Renal cortex interstitium (tissue), 11 donors: ENCODE data around the gene RFTN1. TPM values are rescaled to one million over a fixed set of nuclear protein-coding genes. Genes with fewer than 3 reads are reported as not detected.
A peak's percentile ranks its signal among the peaks of the same experiment; 100 is the strongest.

Experiments
- DNase-seq, 11 donors: peaks; one replicate each; pipeline ENCODE4 v3.0.0-alpha.2; 2013; ENCODE audit warnings: low read depth in 9 of 11, low spot score in 4 of 11; ENCODE audit errors: extremely low read depth in 1 of 11
- polyA plus RNA-seq, 3 donors: library from polyadenylated mRNA; unstranded; fragments of 120-200 nt; gene quantifications; one replicate each; pipeline ENCODE4 v1.2.1, GENCODE V29; 2013; ENCODE audit not compliant: insufficient read length in 3 of 3

The RFTN1 gene
- polyA plus RNA-seq, 3 donors: 26.4 to 35.6 (median 35.4) TPM

GRCh38 chr3:16512435-16513140 is 911 bp downstream of the RFTN1 start:
- DNase-seq: peak in 1 of 11 donors; percentile 13

- peak in 1 of 11 donors; percentile 15 for DNase-seq
Measured at GRCh38 chr3:16511681-16512434, 1.6 kb downstream of the RFTN1 start.

DNA sequence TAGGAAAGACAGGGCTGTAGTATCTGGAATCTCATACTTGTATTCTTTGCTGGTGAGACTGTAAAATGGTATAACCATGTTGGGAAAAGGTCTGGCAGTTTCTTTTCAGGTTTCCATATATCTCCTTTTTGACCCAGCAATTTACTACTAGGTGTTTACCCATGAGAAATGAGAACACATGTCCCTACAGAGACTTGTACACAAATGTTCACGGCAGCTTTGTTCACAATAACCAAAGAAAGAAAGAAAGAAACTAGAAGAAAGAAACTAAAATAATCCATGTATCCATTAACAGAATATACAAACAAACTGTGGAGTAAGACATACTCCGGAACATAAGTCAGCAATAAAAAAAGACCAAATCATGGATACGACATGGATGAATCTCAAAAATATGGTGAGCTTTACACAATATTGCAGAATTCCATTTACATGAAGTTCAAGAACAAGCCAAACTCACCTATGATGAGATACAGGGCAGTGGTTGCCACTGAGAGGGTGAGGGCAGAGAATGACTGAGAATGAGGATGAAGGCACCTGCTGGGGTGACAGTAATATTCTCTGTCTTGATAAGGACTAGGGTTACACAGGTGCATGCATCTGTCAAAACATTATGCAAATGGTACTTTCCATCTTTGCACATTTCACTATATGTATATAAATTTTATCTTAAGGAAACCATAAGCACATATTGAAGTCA is 2.7 kb downstream of the RFTN1 start:
- no peak for DNase-seq

DNA sequence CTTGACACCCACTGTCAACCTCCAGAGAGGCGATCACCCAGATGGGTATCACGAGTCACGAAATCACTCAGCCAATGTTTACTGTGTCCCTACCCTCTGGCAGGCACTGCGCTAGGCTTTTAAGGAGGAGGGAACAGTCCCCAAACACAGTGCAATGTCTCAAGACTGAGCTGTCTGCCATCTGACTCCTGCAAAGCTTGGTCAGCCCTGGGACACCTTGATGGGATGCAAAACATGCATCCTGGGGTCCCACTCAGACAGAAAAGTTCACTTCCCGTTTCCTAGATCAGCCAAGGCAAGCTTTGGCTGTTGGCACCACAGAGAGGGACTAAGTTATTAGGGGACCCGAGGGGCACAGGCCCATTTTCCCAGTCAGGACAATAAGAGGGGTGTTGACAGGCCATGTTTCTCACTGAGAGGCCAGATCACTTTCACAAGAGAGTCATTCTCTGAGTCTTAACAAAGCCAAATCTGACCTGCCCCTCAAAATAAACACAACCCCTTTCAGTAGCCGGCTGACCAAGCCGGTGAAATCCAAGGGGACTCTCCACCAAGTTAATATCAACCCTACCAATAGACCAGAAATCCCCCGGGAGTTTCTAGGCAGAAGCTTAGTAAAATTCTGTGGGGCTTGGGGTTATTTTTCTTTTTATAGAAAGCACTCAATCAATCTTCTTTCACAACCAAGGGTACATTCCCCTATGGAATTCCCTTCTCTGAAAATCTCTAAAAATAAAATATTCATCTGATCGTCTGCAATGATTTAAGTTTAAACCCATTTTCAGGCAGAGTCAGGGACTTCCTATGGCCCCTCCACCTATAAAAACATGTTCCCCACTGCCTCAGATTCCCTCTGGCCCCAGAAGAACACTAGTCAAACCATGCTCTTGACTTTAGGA is 3.5 kb downstream of the RFTN1 start:
- no peak for DNase-seq

DNA sequence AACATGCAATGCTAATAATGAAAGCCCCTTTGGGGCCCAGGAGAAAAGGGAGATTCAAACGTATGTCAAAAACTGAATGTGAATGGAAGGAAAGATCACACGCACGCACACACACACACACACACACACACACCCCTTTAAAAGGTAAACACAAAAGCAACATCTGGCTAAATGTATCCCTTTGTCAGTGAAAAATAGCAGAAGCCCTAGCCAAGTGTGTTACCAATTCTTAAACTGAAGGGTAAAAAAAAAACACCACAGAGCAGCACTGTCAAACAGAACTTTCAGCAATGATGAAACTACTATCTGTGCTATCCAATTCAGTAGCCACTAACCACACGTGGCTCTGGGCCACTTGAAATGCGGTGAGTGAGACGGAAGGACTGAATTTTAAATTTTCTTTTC is 4.9 kb downstream of the RFTN1 start:
- DNase-seq: no peak

- no peak for DNase-seq
Measured at GRCh38 chr3:16508243-16508578, 5.3 kb downstream of the RFTN1 start.

DNA sequence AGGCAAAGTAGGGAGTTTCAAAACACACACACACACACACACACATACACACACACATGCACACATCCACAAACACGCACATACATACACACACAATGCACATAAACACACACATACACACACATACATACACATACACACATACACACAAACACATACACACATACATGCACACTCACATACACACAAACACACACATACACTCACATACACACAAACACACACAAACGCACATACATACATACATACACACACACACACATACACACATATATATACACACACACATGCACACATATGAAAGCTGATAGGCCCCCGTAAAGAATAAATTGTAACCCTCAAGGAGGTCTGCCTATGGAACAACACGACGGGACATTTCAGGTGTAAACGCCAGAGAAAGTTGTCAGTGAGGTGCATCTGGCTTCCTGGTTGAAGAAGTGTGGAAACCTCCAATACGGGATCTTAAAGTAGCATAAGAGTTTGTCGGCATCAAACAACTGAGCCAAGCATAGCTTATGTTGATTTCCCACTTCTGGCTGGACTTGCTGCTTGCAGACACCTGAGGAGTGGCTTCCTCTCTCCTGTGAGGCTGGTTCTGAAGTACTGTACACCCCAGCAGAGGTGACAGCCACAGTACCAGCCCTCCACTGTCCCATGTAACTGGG is 5.8 kb downstream of the RFTN1 start:
- DNase-seq: no peak

- no peak for DNase-seq
Measured at GRCh38 chr3:16506884-16507577, 6.5 kb downstream of the RFTN1 start.

GRCh38 chr3:16506451-16506850 is 7.0 kb downstream of the RFTN1 start:
- no peak for DNase-seq

DNA sequence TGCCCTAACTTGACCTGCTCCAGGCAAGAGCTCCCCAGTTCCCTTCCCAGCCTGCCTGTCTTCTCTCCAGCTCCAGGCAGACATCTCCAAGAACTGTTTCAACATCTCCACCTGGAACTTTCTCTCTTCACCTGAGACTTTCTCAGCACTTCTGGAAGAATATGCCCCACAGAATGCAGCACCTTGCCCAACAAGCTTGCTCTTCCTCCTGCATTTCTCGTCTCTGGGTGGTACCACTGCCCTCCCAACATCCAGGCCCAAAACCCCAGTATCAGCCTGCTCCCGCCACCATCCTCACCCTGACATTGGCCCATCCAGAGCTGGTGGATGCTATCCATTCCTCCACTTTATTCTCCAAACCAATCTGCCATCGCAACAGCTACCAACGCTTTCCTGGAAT is 8.8 kb downstream of the RFTN1 start:
- no peak for DNase-seq

- DNase-seq: no peak
Measured at GRCh38 chr3:16504242-16504641, 9.3 kb downstream of the RFTN1 start.

GRCh38 chr3:16503191-16503776 is 10.2 kb downstream of the RFTN1 start:
- no peak for DNase-seq

DNA sequence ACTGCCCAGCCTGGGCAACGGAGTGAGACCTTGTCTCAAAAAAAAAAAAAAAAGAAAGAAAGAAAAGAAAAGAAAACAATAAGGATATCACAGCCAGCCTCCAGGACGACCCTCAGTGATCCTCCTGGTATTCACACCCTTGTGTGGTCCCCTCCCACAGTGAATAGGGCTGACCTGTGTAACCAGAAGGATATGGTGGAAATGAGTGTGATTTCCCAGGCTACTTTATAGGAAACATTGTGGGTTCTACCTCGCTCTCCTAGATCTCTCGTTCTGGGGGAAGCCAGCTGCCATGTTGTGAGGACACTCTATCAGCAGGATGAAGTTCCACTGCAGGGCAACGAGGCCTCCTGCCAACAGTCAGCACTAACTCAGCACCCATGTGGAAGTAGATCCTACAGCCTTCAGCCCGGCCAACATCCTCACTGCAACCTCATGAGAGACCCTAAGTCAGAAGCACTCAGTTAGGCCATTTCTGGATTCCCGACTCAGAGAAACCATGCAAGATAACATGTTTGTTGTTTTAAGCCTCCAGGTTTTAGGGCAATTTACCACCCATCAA is 11.1 kb downstream of the RFTN1 start:
- no peak for DNase-seq

- DNase-seq: no peak
Measured at GRCh38 chr3:16501376-16501775, 12.1 kb downstream of the RFTN1 start.

DNA sequence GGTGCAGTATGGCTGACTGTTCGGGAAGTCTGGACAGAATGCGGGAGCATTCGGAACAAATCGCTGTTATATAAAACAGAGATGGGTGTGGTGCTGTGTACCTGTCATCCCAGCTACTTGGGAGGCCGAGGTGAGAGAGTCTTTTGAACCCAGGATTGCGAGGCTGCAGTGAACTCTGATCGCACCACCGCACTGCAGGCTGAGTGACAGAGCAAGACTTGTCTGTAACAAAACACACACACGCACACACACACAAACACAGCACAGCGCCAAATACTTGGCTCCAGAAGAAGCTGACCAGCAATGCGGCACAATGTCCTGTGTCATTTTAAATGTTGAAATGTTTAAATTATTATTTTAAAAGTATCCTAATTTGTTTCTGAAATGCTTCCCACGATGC is 12.6 kb downstream of the RFTN1 start:
- no peak for DNase-seq

DNA sequence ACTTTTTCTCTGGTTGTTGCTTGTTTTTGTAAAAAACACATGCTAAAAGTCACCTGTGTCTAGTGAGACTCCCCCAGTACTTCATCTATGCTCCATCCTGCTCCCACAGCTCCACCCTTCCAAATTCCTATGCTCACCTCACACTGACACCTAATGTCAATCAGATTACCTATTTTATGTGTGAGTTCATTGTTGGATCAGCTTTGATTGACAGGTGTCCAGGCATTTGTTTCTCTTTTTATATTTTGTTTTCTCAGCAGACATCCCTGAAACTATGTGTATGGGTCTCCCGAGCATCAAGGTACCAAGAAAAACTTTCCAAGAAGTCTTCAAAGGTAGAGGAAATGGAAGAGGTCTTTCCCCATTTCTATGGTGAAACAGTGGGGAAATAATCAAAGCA is 13.4 kb downstream of the RFTN1 start:
- DNase-seq: no peak

- DNase-seq: no peak
Measured at GRCh38 chr3:16499351-16499750, 14.1 kb downstream of the RFTN1 start.
